SK-N-SH (cell line): ENCODE measurements around the gene CNPPD1. TPM values are rescaled to one million over a fixed set of nuclear protein-coding genes. Genes with fewer than 3 reads are reported as not detected.

Source experiments
- CTCF ChIA-PET: fragments of 300-600, 350-600 bp; formaldehyde crosslinking; extraction: SDS; loops from one replicate; lab custom pipeline; 2021; lab: Yijun Ruan, JAX
- POLR2A ChIA-PET: fragments of 350-600 bp; sonication (Branson Sonifier 250); formaldehyde crosslinking; extraction: SDS; loops from one replicate; lab custom pipeline; 2020; ENCODE audit warnings: antibody characterized with exemption, inconsistent platforms; lab: Yijun Ruan, JAX
- DNase-seq: peaks from one replicate; pipeline ENCODE4 v3.0.0; 2012
- H2AFZ ChIP-seq: fragments of 200-600 bp; sonication (generic); 2 replicates; pipeline ENCODE4 v1.8.1; 2016; ENCODE audit warnings: antibody characterized with exemption, mild to moderate bottlenecking, low read depth
- H3F3A ChIP-seq: fragments of 200-600 bp; sonication (generic); replicated peaks from 2 replicates; pipeline ENCODE3; 2016; ENCODE audit warnings: antibody characterized with exemption, mild to moderate bottlenecking; ENCODE audit not compliant: insufficient read depth
- H3K27ac ChIP-seq, 2 experiments: fragments of 200-500 bp in 1 of 2; fragments of 200-600 bp in 1 of 2; sonication (Bioruptor generic) in 1 of 2; sonication (generic), shearing (Covaris generic) in 1 of 2; 2 replicates each; pipeline versions ENCODE4 v1.5.1 to v1.6.1; 2014 to 2016; ENCODE audit warnings: low read depth in 2 of 2, inconsistent platforms in 1 of 2, low read length in 1 of 2, mild to moderate bottlenecking in 1 of 2, mixed read lengths in 1 of 2
- H3K27me3 ChIP-seq: fragments of 200-600 bp; sonication (generic), shearing (Covaris generic); 2 replicates; pipeline ENCODE4 v1.6.1; 2016; ENCODE audit warnings: mixed run types; ENCODE audit not compliant: insufficient read depth
- H3K36me3 ChIP-seq, 2 experiments: fragments of 200-500 bp in 1 of 2; fragments of 200-600 bp in 1 of 2; sonication (Bioruptor generic) in 1 of 2; sonication (generic) in 1 of 2; replicated peaks in 1 of 2; 2 replicates each; pipeline versions ENCODE3 to v1.5.1; 2014 to 2016; ENCODE audit warnings: low read length in 1 of 2, mild to moderate bottlenecking in 1 of 2; ENCODE audit not compliant: insufficient read depth in 2 of 2, control insufficient read depth in 1 of 2
- H3K4me1 ChIP-seq, 2 experiments: fragments of 200-500 bp in 1 of 2; fragments of 200-600 bp in 1 of 2; sonication (Bioruptor generic) in 1 of 2; sonication (generic), shearing (Covaris generic) in 1 of 2; 2 replicates each; pipeline versions ENCODE4 v1.5.1 to v1.6.1; 2014 to 2016; ENCODE audit warnings: low read depth in 1 of 2, low read length in 1 of 2, mixed run types in 1 of 2; ENCODE audit not compliant: insufficient read depth in 2 of 2, control insufficient read depth in 1 of 2
- H3K4me2 ChIP-seq: fragments of 200-600 bp; sonication (generic), shearing (Covaris generic); 2 replicates; pipeline ENCODE4 v1.6.1; 2017; ENCODE audit warnings: mixed run types
- H3K4me3 ChIP-seq, 2 experiments: fragments of 200-500 bp in 1 of 2; fragments of 200-600 bp in 1 of 2; sonication (Bioruptor generic) in 1 of 2; sonication (generic), shearing (Covaris generic) in 1 of 2; 2 replicates each; pipeline versions ENCODE4 v1.5.1 to v1.8.1; 2014 to 2016; ENCODE audit warnings: low read depth in 2 of 2, inconsistent platforms in 1 of 2, low read length in 1 of 2, mild to moderate bottlenecking in 1 of 2, mixed read lengths in 1 of 2, moderate library complexity in 1 of 2
- H3K79me2 ChIP-seq: fragments of 200-600 bp; sonication (generic); 2 replicates; pipeline ENCODE4 v1.8.1; 2017; ENCODE audit warnings: mild to moderate bottlenecking; ENCODE audit not compliant: insufficient read depth
- H3K9ac ChIP-seq: fragments of 200-600 bp; sonication (generic); 2 replicates; pipeline ENCODE4 v1.6.1; 2017; ENCODE audit warnings: mixed run types
- H3K9me2 ChIP-seq: fragments of 200-600 bp; sonication (generic); 2 replicates; pipeline ENCODE4 v1.6.1; 2017; ENCODE audit warnings: mixed run types
- H3K9me3 ChIP-seq: fragments of 200-600 bp; sonication (generic); 2 replicates; pipeline ENCODE4 v1.6.1; 2017; ENCODE audit warnings: mixed run types, mild to moderate bottlenecking, moderate library complexity
- H4K20me1 ChIP-seq: fragments of 200-600 bp; sonication (generic); 2 replicates; pipeline ENCODE4 v1.6.1; 2017; ENCODE audit warnings: mild to moderate bottlenecking, mixed run types; ENCODE audit not compliant: insufficient read depth
- CHD2 ChIP-seq: fragments of 150-350 bp; IDR thresholded peaks from 2 replicates; pipeline ENCODE4 v1.6.1; 2018; ENCODE audit warnings: low read length; ENCODE audit not compliant: partially characterized antibody
- ELF1 ChIP-seq: IDR thresholded peaks from 2 replicates; pipeline ENCODE4 v1.4.0; 2012
- EZH2phosphoT487 ChIP-seq: fragments of 200-600 bp; sonication (generic); IDR thresholded peaks from 2 replicates; pipeline ENCODE4 v1.6.1; 2017; ENCODE audit warnings: low read depth, mixed run types, mild to moderate bottlenecking, antibody characterized with exemption, moderate library complexity, borderline replicate concordance
- FOXM1 ChIP-seq: IDR thresholded peaks from 2 replicates; pipeline ENCODE4 v1.4.0; 2012; ENCODE audit warnings: low read depth, mild to moderate bottlenecking
- JUND ChIP-seq: IDR thresholded peaks from 2 replicates; pipeline ENCODE4 v1.4.0; 2012
- MEF2A ChIP-seq: IDR thresholded peaks from 2 replicates; pipeline ENCODE4 v1.4.0; 2012; ENCODE audit warnings: low read depth, borderline replicate concordance
- MXI1 ChIP-seq: IDR thresholded peaks from 2 replicates; pipeline ENCODE4 v1.6.1; 2012; ENCODE audit warnings: mild to moderate bottlenecking, low read depth, low read length, improper control_type of control experiment
- NRF1 ChIP-seq: IDR thresholded peaks from 2 replicates; pipeline ENCODE4 v1.6.1; 2012; ENCODE audit warnings: low read depth, mild to moderate bottlenecking, low read length
- RAD21 ChIP-seq: IDR thresholded peaks from 2 replicates; pipeline ENCODE4 v1.6.1; 2012; ENCODE audit warnings: mild to moderate bottlenecking, low read length
- SIN3A ChIP-seq: IDR thresholded peaks from 2 replicates; pipeline ENCODE4 v1.6.1; 2012; ENCODE audit warnings: low read depth, mild to moderate bottlenecking, low read length, moderate library complexity, borderline replicate concordance
- TCF12 ChIP-seq: IDR thresholded peaks from 2 replicates; pipeline ENCODE4 v1.4.0; 2012
- TEAD4 ChIP-seq: IDR thresholded peaks from 2 replicates; pipeline ENCODE4 v1.4.0; 2012; ENCODE audit warnings: mild to moderate bottlenecking, borderline replicate concordance; ENCODE audit not compliant: insufficient read depth
- USF1 ChIP-seq: IDR thresholded peaks from 2 replicates; pipeline ENCODE4 v1.4.0; 2012; ENCODE audit warnings: low read depth, borderline replicate concordance
- WGBS: methylation state at CpG from one replicate; pipeline ENCODE4 v1.1.6; 2017; ENCODE audit warnings: low lambda C conversion rate; 5-methylcytosine and 5-hydroxymethylcytosine counted together
- polyA plus RNA-seq, 3 experiments: library from polyadenylated mRNA; depleted of rRNA; stranded (reverse); fragments of >200 nt; gene quantifications; 2 replicates each; pipeline ENCODE4 v1.2.3, GENCODE V29; 2012
- TF ChIP-seq, protein P1 (sequence below): IDR thresholded peaks from 2 replicates; pipeline ENCODE4 v1.4.0; 2012; ENCODE audit warnings: low read depth, borderline replicate concordance
- TF ChIP-seq, protein P2 (sequence below): IDR thresholded peaks from 2 replicates; pipeline ENCODE4 v1.6.1; 2012; ENCODE audit warnings: mild to moderate bottlenecking, low read depth, low read length, moderate library complexity

The CNPPD1 gene
- polyA plus RNA-seq, 1 of the 3 experiments (the other 2 are of a cell fraction) = 75.9 TPM

DNA sequence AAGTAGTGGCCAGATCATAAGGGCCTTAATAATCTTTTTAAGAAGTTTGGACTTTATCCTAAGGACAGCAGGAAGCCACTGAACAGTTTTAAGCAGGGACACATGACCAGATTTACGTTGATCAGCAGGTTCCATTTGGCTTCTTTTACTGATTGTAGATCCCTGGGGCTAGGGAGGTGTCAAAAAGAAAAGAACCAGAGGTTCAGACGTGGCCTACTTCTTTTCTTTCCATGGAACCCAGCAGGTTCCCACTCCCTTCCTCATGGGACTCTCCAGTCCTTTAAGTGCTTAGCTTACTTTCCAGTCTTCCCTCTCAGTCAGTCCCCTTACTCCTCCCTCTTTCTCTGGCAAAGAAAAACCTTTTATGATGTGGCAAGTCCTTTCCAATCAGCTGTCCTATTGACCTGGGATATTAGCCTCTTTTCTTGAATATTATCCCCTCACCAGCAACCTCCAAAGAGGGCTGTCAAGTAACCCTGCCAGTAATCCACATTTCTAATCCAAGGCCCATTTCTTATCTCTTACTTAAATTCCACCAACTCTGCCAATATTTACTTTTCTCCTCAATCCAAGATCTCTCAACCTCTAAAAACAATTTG, 49.6 kb downstream of the CNPPD1 start (continued):
- TF ChIP-seq, protein P1, sequence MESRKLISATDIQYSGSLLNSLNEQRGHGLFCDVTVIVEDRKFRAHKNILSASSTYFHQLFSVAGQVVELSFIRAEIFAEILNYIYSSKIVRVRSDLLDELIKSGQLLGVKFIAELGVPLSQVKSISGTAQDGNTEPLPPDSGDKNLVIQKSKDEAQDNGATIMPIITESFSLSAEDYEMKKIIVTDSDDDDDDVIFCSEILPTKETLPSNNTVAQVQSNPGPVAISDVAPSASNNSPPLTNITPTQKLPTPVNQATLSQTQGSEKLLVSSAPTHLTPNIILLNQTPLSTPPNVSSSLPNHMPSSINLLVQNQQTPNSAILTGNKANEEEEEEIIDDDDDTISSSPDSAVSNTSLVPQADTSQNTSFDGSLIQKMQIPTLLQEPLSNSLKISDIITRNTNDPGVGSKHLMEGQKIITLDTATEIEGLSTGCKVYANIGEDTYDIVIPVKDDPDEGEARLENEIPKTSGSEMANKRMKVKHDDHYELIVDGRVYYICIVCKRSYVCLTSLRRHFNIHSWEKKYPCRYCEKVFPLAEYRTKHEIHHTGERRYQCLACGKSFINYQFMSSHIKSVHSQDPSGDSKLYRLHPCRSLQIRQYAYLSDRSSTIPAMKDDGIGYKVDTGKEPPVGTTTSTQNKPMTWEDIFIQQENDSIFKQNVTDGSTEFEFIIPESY = no peak
- no peak for TF ChIP-seq RAD21
- no peak for TF ChIP-seq FOXM1
- TF ChIP-seq NRF1 = no peak
- TF ChIP-seq JUND = no peak
- TF ChIP-seq ELF1 = no peak
- TF ChIP-seq CHD2 = no peak
- TF ChIP-seq TCF12 = no peak
- TF ChIP-seq SIN3A = no peak

GRCh38 chr2:219126555-219126954, 50.2 kb downstream of the CNPPD1 start:
- H3K27ac ChIP-seq = no peak overlapping the region
- H3K36me3 ChIP-seq = no peaks in the 10 kb centered on the region
- CTCF ChIA-PET = interaction anchor here (2.7 to 3.2 kb wide), 2 partner anchors 12 to 28 kb away, joined by 8 to 11 read pairs; no protein-coding TSS in a partner anchor
- no peak overlapping the region for H3K9ac ChIP-seq
- POLR2A ChIA-PET = no interaction called here
- H4K20me1 ChIP-seq = no peaks in the 10 kb centered on the region
- whole genome bisulfite sequencing = 87% methylated on average over 3 of the region's 3 CpGs
- H3K9me3 ChIP-seq = no peaks in the 10 kb centered on the region
- DNase-seq = no peak
- no peak overlapping the region for H3K4me2 ChIP-seq
- TF ChIP-seq MXI1 (no peak), MEF2A (no peak)
- no peaks in the 10 kb centered on the region; a peak in 2 of 4 replicates for H3K4me1 ChIP-seq
- H2AFZ ChIP-seq = no peak overlapping the region
- no peaks in the 10 kb centered on the region for H3K79me2 ChIP-seq
- H3F3A ChIP-seq = no peaks in the 10 kb centered on the region
- H3K9me2 ChIP-seq = no peaks in the 10 kb centered on the region
- no peaks in the 10 kb centered on the region for H3K27me3 ChIP-seq
- no peak overlapping the region for H3K4me3 ChIP-seq

- no peaks in the 10 kb centered on the region for H4K20me1 ChIP-seq
- no peaks in the 10 kb centered on the region; a peak in 2 of 4 replicates for H3K4me1 ChIP-seq
- no peak overlapping the region for H3K9ac ChIP-seq
- H3K4me2 ChIP-seq = no peak overlapping the region
- no peaks in the 10 kb centered on the region for H3K9me2 ChIP-seq
- no peaks in the 10 kb centered on the region for H3K36me3 ChIP-seq
- no peak overlapping the region for H3K27ac ChIP-seq
- no peaks in the 10 kb centered on the region for H3K9me3 ChIP-seq
- no peaks in the 10 kb centered on the region for H3F3A ChIP-seq
- 85% methylated on average over 1 of the region's 1 CpG for WGBS
- ChIA-PET POLR2A (no interaction called here), CTCF (interaction anchor here (0.6 to 11.9 kb wide), 6 partner anchors 9 to 278 kb away, joined by 3 to 238 read pairs (median 8); partner anchors contain the start of gene IHH)
- no peak overlapping the region for H3K4me3 ChIP-seq
- no peaks in the 10 kb centered on the region for H3K79me2 ChIP-seq
- H3K27me3 ChIP-seq = no peaks in the 10 kb centered on the region
- DNase-seq = no peak
- no peak overlapping the region for H2AFZ ChIP-seq
- TF ChIP-seq TEAD4 (no peak), MEF2A (no peak), USF1 (no peak), EZH2phosphoT487 (no peak)
- TF ChIP-seq, protein P2, sequence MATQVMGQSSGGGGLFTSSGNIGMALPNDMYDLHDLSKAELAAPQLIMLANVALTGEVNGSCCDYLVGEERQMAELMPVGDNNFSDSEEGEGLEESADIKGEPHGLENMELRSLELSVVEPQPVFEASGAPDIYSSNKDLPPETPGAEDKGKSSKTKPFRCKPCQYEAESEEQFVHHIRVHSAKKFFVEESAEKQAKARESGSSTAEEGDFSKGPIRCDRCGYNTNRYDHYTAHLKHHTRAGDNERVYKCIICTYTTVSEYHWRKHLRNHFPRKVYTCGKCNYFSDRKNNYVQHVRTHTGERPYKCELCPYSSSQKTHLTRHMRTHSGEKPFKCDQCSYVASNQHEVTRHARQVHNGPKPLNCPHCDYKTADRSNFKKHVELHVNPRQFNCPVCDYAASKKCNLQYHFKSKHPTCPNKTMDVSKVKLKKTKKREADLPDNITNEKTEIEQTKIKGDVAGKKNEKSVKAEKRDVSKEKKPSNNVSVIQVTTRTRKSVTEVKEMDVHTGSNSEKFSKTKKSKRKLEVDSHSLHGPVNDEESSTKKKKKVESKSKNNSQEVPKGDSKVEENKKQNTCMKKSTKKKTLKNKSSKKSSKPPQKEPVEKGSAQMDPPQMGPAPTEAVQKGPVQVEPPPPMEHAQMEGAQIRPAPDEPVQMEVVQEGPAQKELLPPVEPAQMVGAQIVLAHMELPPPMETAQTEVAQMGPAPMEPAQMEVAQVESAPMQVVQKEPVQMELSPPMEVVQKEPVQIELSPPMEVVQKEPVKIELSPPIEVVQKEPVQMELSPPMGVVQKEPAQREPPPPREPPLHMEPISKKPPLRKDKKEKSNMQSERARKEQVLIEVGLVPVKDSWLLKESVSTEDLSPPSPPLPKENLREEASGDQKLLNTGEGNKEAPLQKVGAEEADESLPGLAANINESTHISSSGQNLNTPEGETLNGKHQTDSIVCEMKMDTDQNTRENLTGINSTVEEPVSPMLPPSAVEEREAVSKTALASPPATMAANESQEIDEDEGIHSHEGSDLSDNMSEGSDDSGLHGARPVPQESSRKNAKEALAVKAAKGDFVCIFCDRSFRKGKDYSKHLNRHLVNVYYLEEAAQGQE = no peak
- TF ChIP-seq, all 33 proteins: peak for 0
These were observed 50.8 kb downstream of the CNPPD1 start for GRCh38 chr2:219125886-219126270.
